GM12878 (cell line): ENCODE measurements around the gene TOM1L2. TPM values are rescaled to one million over a fixed set of nuclear protein-coding genes. Genes with fewer than 3 reads are reported as not detected.

Experiments
- ATAC-seq: fragments of 200-7000 bp; cut with Tn5 transposase; 3 replicates; pipeline ENCODE4 v1.9.1; 2020; ENCODE audit warnings: mild to moderate bottlenecking, moderate library complexity
- BruUV-seq: library from RNA; stranded (reverse); fragments of 400-500 nt; replicated peaks from 2 replicates; lab custom pipeline; 2021; lab: Mats Ljungman, UMichigan
- CTCF ChIA-PET: fragments of 300-600 bp; sonication (Branson Sonifier 250); formaldehyde crosslinking; extraction: SDS; loops from one replicate; lab custom pipeline; 2021; ENCODE audit warnings: inconsistent platforms; lab: Yijun Ruan, JAX
- POLR2A ChIA-PET: fragments of 350-600 bp; formaldehyde crosslinking; extraction: SDS; loops from one replicate; lab custom pipeline; 2021; ENCODE audit warnings: inconsistent platforms; lab: Charles Lee
- RAD21 ChIA-PET: fragments of 300-600 bp; sonication (Branson Sonifier 250); formaldehyde crosslinking; loops from one replicate; lab custom pipeline; 2023; ENCODE audit warnings: antibody characterized with exemption; ENCODE audit not compliant: unreplicated experiment; lab: Charles Lee
- SMC1A ChIA-PET: fragments of 300-600 bp; sonication (Branson Sonifier 250); formaldehyde crosslinking; loops from one replicate; lab custom pipeline; 2023; ENCODE audit not compliant: unreplicated experiment, uncharacterized antibody; lab: Charles Lee
- DNase-seq: peaks from one replicate; pipeline ENCODE4 v3.0.0-alpha.2; 2011; ENCODE audit warnings: low read depth, low spot score
- FAIRE-seq: peaks from 3 replicates; lab custom pipeline; 2011; peaks lifted over from hg19 to GRCh38; lab: Jason Lieb, UNC
- H2AFZ ChIP-seq: 2 replicates; pipeline ENCODE4 v1.6.0; 2011; ENCODE audit warnings: low read depth, low read length, control low read depth; ENCODE audit not compliant: control insufficient read depth
- H3K27ac ChIP-seq: 2 replicates; pipeline ENCODE4 v1.5.1; 2011; ENCODE audit warnings: control low read depth; ENCODE audit not compliant: control insufficient read depth, insufficient read depth
- H3K27me3 ChIP-seq, 2 experiments: replicated peaks in 1 of 2; 2 replicates each; pipeline versions ENCODE4 v1.6.0 to v1.6.1; 2011; ENCODE audit warnings: low read length in 1 of 2; ENCODE audit not compliant: control insufficient read depth in 2 of 2, insufficient read depth in 2 of 2
- H3K36me3 ChIP-seq, 2 experiments: 2 replicates each; pipeline ENCODE4 v1.5.1; 2011; ENCODE audit warnings: low read length in 1 of 2; ENCODE audit not compliant: control insufficient read depth in 2 of 2, insufficient read depth in 2 of 2
- H3K4me1 ChIP-seq: 2 replicates; pipeline ENCODE4 v1.6.1; 2011; ENCODE audit warnings: mild to moderate bottlenecking, low read length, moderate library complexity, mixed read lengths; ENCODE audit not compliant: control insufficient read depth, insufficient read depth
- H3K4me2 ChIP-seq: 2 replicates; pipeline ENCODE4 v1.6.0; 2011; ENCODE audit warnings: control low read depth; ENCODE audit not compliant: control insufficient read depth, insufficient read depth
- H3K4me3 ChIP-seq: fragments of 200-600 bp; sonication (generic); 2 replicates; pipeline ENCODE4 v1.5.1; 2016
- H3K79me2 ChIP-seq: 2 replicates; pipeline ENCODE4 v1.6.0; 2011; ENCODE audit warnings: low read length; ENCODE audit not compliant: control insufficient read depth, insufficient read depth
- H3K9ac ChIP-seq: 2 replicates; pipeline ENCODE4 v1.8.0; 2011; ENCODE audit warnings: low read length, control low read depth, mixed read lengths; ENCODE audit not compliant: control insufficient read depth, insufficient read depth
- H3K9me3 ChIP-seq: replicated peaks from 3 replicates; pipeline ENCODE4 v1.5.1; 2011; ENCODE audit warnings: mild to moderate bottlenecking, low read length; ENCODE audit not compliant: control insufficient read depth, insufficient read depth
- H4K20me1 ChIP-seq: 2 replicates; pipeline ENCODE4 v1.6.0; 2011; ENCODE audit not compliant: control insufficient read depth, insufficient read depth
- IKZF1 ChIP-seq: fragments of 450-650 bp; conservative IDR thresholded peaks from 2 replicates; pipeline ENCODE4 v1.6.1; 2017; ENCODE audit warnings: antibody characterized with exemption, mild to moderate bottlenecking
- MYB ChIP-seq: fragments of 150-350 bp; IDR thresholded peaks from 2 replicates; pipeline ENCODE4 v1.6.1; 2014; ENCODE audit warnings: mild to moderate bottlenecking, low read depth, low read length, borderline replicate concordance
- RELA ChIP-seq: fragments of 450-650 bp; IDR thresholded peaks from 2 replicates; pipeline ENCODE4 v1.8.0; 2014; ENCODE audit warnings: borderline replicate concordance; ENCODE audit not compliant: partially characterized antibody
- SMAD5 ChIP-seq: IDR thresholded peaks from 2 replicates; pipeline ENCODE4 v1.6.1; 2016; ENCODE audit warnings: antibody characterized with exemption, low read depth
- WGBS: methylation state at CpG from one replicate; pipeline ENCODE4 v1.1.6; 2016; ENCODE audit warnings: low lambda C conversion rate; ENCODE audit not compliant: insufficient replicate concordance, insufficient coverage; ENCODE audit errors: missing lambda C conversion rate; 5-methylcytosine and 5-hydroxymethylcytosine counted together
- in situ Hi-C: fragments of 300-500 bp; cut with MboI; formaldehyde crosslinking; loops from 9 replicates; pipeline ENCODE4 v1.14.3; 2018; ENCODE audit warnings: mixed read lengths
- intact Hi-C: fragments of 100-400 bp; cut with micrococcal nuclease; formaldehyde crosslinking; loops from one replicate; pipeline ENCODE4 v1.14.2; 2022; ENCODE audit not compliant: unreplicated experiment
- polyA plus RNA-seq, 11 experiments: library from polyadenylated mRNA; depleted of rRNA in 4 of 11; unstranded in 6 of 11; stranded (reverse) in 5 of 11; fragments of >200 nt; fragmentation: Nextera tagmentation in 4 of 11; fragmentation: Illumina TruSeq in 1 of 11; extraction: Ambion mirVana in 4 of 11; extraction: Trizol in 1 of 11; gene quantifications; 1 replicate in 1 of 11; 2 replicates in 10 of 11; pipeline versions ENCODE4 v1.2.1 to v1.2.3, GENCODE V29; 2011 to 2016; ENCODE audit warnings: inconsistent platforms in 2 of 11, missing spikeins in 2 of 11, low read depth in 1 of 11
- total RNA-seq, 4 experiments: library from RNA; depleted of rRNA in 3 of 4; stranded (reverse); fragments of >200 nt in 3 of 4; fragmentation: Illumina TruSeq in 1 of 4; extraction: Trizol in 1 of 4; gene quantifications; 2 replicates each; pipeline versions ENCODE4 v1.2.1 to v1.2.3, GENCODE V29; 2013 to 2021
- TF ChIP-seq, protein P1 (sequence below): IDR thresholded peaks from 2 replicates; pipeline ENCODE4 v1.6.1; 2011; ENCODE audit warnings: low read depth, mild to moderate bottlenecking, low read length, moderate library complexity, borderline replicate concordance; ENCODE audit errors: extremely low read depth

The TOM1L2 gene
- total and polyA plus RNA-seq, 10 of the 15 experiments (the other 5 are each of a cell fraction or from before 2014, with no cell fraction given): 0.19 to 19.2 (median 8.1) TPM

GRCh38 chr17:17816831-17817551 is 155.2 kb downstream of the TOM1L2 start:
- no TSS peak for BruUV-seq
- CTCF ChIA-PET: no interaction called here
- no peaks in the 10 kb centered on the region for H3K79me2 ChIP-seq
- no peaks in the 10 kb centered on the region for H3K9me3 ChIP-seq
- no peak overlapping the region for H3K4me2 ChIP-seq
- no peak for ATAC-seq
- TF ChIP-seq, protein P1, sequence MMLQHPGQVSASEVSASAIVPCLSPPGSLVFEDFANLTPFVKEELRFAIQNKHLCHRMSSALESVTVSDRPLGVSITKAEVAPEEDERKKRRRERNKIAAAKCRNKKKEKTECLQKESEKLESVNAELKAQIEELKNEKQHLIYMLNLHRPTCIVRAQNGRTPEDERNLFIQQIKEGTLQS: no peak
- TF ChIP-seq RELA (no peak), MYB (no peak), SMAD5 (no peak), IKZF1 (no peak)
- TF ChIP-seq, all 136 proteins: peak for 0
- no peaks in the 10 kb centered on the region; the same call in 1 of the 2 replicates for H4K20me1 ChIP-seq
- intact Hi-C loops (no loop called here), in situ Hi-C loops (no loop called here)
- H3K36me3 ChIP-seq: peaks cover 5 to 40% of the 10 kb centered on the region in 2 experiments; a peak in 3 of 4 replicates
- POLR2A ChIA-PET: no interaction called here
- peaks cover 21% of the 10 kb centered on the region for H3K4me1 ChIP-seq
- no peak for FAIRE-seq
- H3K27me3 ChIP-seq: no peaks in the 10 kb centered on the region
- SMC1A ChIA-PET: no interaction called here
- WGBS: 95% methylated on average over 24 of the region's 24 CpGs
- no peak overlapping the region for H3K27ac ChIP-seq
- no peak for DNase-seq
- H2AFZ ChIP-seq: no peak overlapping the region
- no peak overlapping the region for H3K4me3 ChIP-seq
- no peak overlapping the region for H3K9ac ChIP-seq
- RAD21 ChIA-PET: interaction anchor here (0.9 to 1.5 kb wide), 2 partner anchors 19 to 43 kb away, joined by 3 to 5 read pairs; partner anchors contain the start of gene SREBF1
